Tibial nerve (tissue), 4 donors: ENCODE measurements around the gene NECTIN1. TPM values are rescaled to one million over a fixed set of nuclear protein-coding genes. Genes with fewer than 3 reads are reported as not detected.

Experiments
- DNase-seq, 2 donors: peaks; one replicate each; pipeline ENCODE4 v3.0.0-alpha.2; 2019; ENCODE audit warnings: low spot score in 2 of 2
- H3K27ac ChIP-seq, 4 donors: fragments of 200-600 bp; sonication (generic) in 3 of 4; one replicate each; pipeline ENCODE4 v1.5.1; 2017 to 2019; ENCODE audit warnings: mild to moderate bottlenecking in 1 of 4
- H3K27me3 ChIP-seq, 2 donors: fragments of 200-600 bp; sonication (generic) in 1 of 2; one replicate each; pipeline versions ENCODE4 v1.5.1 to v1.6.0; 2017 to 2019
- H3K36me3 ChIP-seq, 3 donors: fragments of 200-600 bp; sonication (generic); one replicate each; pipeline ENCODE4 v1.5.1; 2018 to 2019
- H3K4me1 ChIP-seq, 4 donors: fragments of 200-600 bp; sonication (generic) in 3 of 4; one replicate each; pipeline ENCODE4 v1.5.1; 2017 to 2019
- H3K4me3 ChIP-seq, 4 donors: fragments of 200-600 bp; sonication (generic) in 3 of 4; one replicate each; pipeline ENCODE4 v1.5.1; 2017 to 2019; ENCODE audit warnings: mild to moderate bottlenecking in 1 of 4, moderate library complexity in 1 of 4
- H3K9me3 ChIP-seq, 4 donors: fragments of 200-600 bp; sonication (generic) in 3 of 4; one replicate each; pipeline ENCODE4 v1.5.1; 2017 to 2019
- CTCF ChIP-seq, 5 experiments: fragments of 200-600 bp in 3 of 5; fragments of 450-650 bp in 2 of 5; sonication (generic) in 3 of 5; IDR thresholded peaks; one replicate each; pipeline ENCODE4 v1.5.1; 2016 to 2019; ENCODE audit warnings: antibody characterized with exemption in 5 of 5, mild to moderate bottlenecking in 3 of 5, moderate library complexity in 2 of 5
- EP300 ChIP-seq, 2 donors: sonication (generic); formaldehyde crosslinking; IDR thresholded peaks; one replicate each; pipeline ENCODE4 v1.6.1; 2017; ENCODE audit warnings: antibody characterized with exemption in 2 of 2, mild to moderate bottlenecking in 1 of 2
- POLR2A ChIP-seq, 2 donors: fragments of 450-650 bp; IDR thresholded peaks; one replicate each; pipeline ENCODE4 v1.6.1; 2017; ENCODE audit warnings: antibody characterized with exemption in 2 of 2, mild to moderate bottlenecking in 2 of 2, moderate library complexity in 2 of 2
- WGBS, 2 donors: methylation state at CpG; one replicate each; pipeline ENCODE4 v1.1.5; 2018; 5-methylcytosine and 5-hydroxymethylcytosine counted together
- total RNA-seq, 4 donors: library from RNA; depleted of rRNA; stranded (reverse); fragments of >200 nt; gene quantifications; one replicate each; pipeline ENCODE4 v1.1.0, GENCODE V29; 2016

Gene NECTIN1
- total RNA-seq, 4 donors from 2014 or later = 6.0 to 29.1 (median 14.0) TPM

DNA sequence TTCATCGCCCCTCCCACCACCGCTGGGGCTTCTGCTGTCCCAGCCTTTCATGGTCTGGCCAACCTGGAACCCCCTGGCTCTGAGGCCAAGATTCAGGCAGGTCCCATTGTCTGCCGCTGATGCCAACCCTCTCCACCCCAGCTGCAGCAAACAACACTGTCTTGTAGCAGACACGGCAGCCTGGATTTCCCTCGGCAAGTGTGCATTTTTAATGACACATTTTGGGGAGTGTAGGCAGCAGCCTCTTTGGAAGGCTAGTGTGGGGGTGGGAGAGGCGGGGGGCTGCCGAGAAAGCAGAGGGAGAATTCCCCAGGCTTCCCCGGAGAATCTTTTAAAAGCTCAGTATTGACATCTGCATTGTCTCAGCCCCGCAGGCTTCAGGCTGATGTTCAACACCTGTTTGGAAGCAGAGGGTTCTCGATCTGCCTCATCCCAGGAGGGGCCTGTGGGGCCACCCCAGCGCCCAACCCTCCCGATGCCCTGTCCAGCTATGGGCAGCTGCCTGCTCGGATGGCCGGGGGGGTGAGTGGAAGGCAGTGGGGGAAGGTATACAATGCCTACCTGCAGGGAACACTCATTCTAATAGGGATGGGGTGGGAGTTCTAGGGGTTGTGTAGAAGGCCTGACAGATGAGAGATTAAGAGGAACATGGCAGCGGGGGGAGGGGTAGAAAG lies 41.5 kb downstream of the NECTIN1 start:
- Histone ChIP-seq H3K9me3 (no peaks in the 10 kb centered on the region), H3K36me3 (no peaks in the 10 kb centered on the region), H3K4me3 (no peak overlapping the region), H3K27me3 (no peaks in the 10 kb centered on the region), H3K27ac (no peak overlapping the region), H3K4me1 (peaks cover 0 to 33% (median 0%) of the 10 kb centered on the region in 4 donors)
- TF ChIP-seq EP300 (IDR thresholded peaks at IDR 0.05) = no peak
- DNase-seq = no peak
- WGBS, 2 donors = 60 to 62% methylated on average over 15 of the region's 15 CpGs

- TF ChIP-seq POLR2A (IDR thresholded peaks at IDR 0.05) (no peak), EP300 (IDR thresholded peaks at IDR 0.05) (no peak), CTCF (IDR thresholded peaks at IDR 0.05) (no peak)
- Histone ChIP-seq H3K4me3 (no peak overlapping the region), H3K27ac (no peak overlapping the region), H3K27me3 (no peaks in the 10 kb centered on the region), H3K4me1 (peaks cover 0 to 30% (median 0%) of the 10 kb centered on the region in 4 donors), H3K9me3 (no peaks in the 10 kb centered on the region), H3K36me3 (no peaks in the 10 kb centered on the region)
- no peak for DNase-seq
- 94 to 95% methylated on average over 19 of the region's 19 CpGs for WGBS, 2 donors
Observed at GRCh38 chr11:119686177-119686882, 42.7 kb downstream of the NECTIN1 start.

DNA sequence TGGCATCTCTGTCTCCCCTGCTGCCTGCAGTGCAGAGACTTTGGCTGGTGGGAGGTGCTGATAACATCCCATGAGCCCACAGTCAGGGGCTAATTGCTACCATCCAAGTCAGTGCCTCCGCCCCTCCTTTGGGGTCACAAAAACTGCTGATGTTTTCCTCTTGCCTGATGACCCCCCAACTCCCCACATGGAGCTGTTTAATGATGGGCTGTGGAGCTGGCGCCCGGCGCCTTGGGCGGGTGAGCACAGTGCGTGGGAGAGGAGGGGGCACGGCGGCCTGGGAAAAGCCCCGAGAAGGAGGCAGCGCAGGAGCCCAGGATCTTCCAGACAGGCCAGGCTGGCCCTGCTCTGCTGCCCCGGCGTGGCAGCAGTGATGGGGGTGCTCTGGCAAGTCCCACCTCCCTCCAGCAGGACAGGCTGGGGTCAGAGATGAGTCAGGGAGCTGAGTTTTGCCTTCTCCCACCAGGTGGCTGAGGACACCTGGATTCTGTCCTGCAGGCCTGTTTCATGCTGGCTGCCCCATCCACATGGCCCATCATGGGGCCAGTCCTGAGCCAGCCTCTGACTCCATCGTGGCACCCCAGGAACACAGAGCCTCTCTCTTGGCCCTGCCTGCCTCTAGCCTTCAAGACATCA lies 43.8 kb downstream of the NECTIN1 start:
- no peaks in the 10 kb centered on the region for H3K36me3 ChIP-seq
- H3K9me3 ChIP-seq = no peaks in the 10 kb centered on the region
- no peak for DNase-seq
- H3K27me3 ChIP-seq = no peaks in the 10 kb centered on the region
- no peak overlapping the region for H3K4me3 ChIP-seq
- no peak overlapping the region for H3K27ac ChIP-seq
- no peak for TF ChIP-seq EP300 (IDR thresholded peaks at IDR 0.05)
- no peak for TF ChIP-seq POLR2A (IDR thresholded peaks at IDR 0.05)
- TF ChIP-seq CTCF (IDR thresholded peaks at IDR 0.05) = no peak
- 80 to 84% methylated on average over 6 to 13 of the region's 13 CpGs for WGBS, 2 donors
- peaks cover 0 to 33% (median 0%) of the 10 kb centered on the region in 4 donors for H3K4me1 ChIP-seq

DNA sequence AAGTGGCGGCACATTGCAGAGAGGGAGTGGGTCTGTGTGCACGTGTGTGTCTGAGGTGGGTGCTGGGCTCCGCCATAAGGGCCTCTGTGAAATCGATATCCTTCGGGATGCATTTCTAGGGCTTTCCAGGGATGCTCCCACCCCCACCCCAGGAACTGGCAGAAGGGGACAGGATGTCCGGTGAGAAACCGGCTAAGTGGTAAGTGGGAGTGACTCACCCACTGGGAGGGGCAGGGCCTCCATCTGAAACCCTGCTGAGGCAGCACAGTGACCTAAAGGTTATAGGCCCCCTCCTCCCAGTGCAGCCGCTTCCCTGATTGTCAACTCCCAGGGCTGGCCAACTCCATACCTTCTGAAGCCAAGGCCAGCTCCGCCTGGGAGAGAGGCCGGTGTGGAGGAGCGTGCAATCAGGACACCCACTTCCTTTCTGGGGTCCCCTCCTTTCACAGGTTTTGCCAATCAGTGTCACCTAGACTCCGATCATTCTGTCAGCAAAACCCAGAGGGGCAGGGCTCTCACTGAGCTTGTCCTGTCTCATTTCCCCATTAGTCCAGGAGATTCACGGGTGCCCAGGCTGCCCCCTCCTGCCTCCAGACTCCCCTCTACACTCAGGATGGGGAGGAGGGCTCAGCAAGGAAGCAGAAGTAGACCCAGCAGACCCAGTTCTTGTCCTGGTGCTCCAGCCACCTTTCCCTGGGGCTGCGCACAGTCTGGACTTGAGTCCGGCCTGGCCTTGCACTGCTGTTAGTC lies 44.5 kb downstream of the NECTIN1 start:
- DNase-seq = no peak
- no peaks in the 10 kb centered on the region for H3K9me3 ChIP-seq
- 62 to 75% methylated on average over 9 to 13 of the region's 15 CpGs for WGBS, 2 donors
- H3K27ac ChIP-seq = no peak overlapping the region
- no peaks in the 10 kb centered on the region for H3K36me3 ChIP-seq
- no peaks in the 10 kb centered on the region for H3K27me3 ChIP-seq
- H3K4me3 ChIP-seq = no peak overlapping the region
- peaks cover 0 to 33% (median 0%) of the 10 kb centered on the region in 4 donors for H3K4me1 ChIP-seq
- TF ChIP-seq POLR2A (IDR thresholded peaks at IDR 0.05) (no peak), EP300 (IDR thresholded peaks at IDR 0.05) (no peak), CTCF (IDR thresholded peaks at IDR 0.05) (no peak)

DNA sequence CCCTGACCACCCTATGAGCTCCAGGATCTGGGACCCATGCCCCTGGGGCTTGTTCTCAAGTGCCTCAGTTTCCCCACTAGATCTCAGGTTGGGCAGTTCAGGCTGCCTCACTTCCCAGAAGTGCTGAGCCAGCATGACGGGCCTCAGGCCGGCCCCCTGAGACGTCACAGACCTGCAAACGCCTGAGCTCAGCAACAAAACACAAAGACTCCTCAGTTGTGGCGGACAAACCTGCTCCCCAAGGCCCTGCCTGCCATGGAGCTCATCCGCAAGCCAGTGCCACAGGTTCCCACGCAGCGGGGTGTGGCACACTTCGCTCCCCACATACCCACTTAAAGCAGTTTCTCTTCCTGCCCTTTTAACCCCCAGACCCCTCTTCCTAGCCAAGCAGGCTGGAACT lies 45.2 kb downstream of the NECTIN1 start:
- Histone ChIP-seq H3K4me1 (peaks cover 0 to 33% (median 0%) of the 10 kb centered on the region in 4 donors), H3K27me3 (no peaks in the 10 kb centered on the region), H3K9me3 (no peaks in the 10 kb centered on the region), H3K36me3 (no peaks in the 10 kb centered on the region), H3K4me3 (no peak overlapping the region), H3K27ac (no peak overlapping the region)
- DNase-seq = no peak
- TF ChIP-seq CTCF (IDR thresholded peaks at IDR 0.05) (no peak), POLR2A (IDR thresholded peaks at IDR 0.05) (no peak), EP300 (IDR thresholded peaks at IDR 0.05) (no peak)
- WGBS, 2 donors = 62 to 66% methylated on average over 9 of the region's 9 CpGs
